HCEC 1CT (cell line): ENCODE measurements around the gene DDX5.
"Not testable (repeated sequence)": the region's sequence is repeated elsewhere in the genome, so short reads cannot be mapped to it uniquely, and the experiment has no call there.

ENCODE experiments used
- DNase-seq: peaks from one replicate; pipeline ENCODE4 v3.0.0-alpha.2; 2017

The DDX5 gene

DNA sequence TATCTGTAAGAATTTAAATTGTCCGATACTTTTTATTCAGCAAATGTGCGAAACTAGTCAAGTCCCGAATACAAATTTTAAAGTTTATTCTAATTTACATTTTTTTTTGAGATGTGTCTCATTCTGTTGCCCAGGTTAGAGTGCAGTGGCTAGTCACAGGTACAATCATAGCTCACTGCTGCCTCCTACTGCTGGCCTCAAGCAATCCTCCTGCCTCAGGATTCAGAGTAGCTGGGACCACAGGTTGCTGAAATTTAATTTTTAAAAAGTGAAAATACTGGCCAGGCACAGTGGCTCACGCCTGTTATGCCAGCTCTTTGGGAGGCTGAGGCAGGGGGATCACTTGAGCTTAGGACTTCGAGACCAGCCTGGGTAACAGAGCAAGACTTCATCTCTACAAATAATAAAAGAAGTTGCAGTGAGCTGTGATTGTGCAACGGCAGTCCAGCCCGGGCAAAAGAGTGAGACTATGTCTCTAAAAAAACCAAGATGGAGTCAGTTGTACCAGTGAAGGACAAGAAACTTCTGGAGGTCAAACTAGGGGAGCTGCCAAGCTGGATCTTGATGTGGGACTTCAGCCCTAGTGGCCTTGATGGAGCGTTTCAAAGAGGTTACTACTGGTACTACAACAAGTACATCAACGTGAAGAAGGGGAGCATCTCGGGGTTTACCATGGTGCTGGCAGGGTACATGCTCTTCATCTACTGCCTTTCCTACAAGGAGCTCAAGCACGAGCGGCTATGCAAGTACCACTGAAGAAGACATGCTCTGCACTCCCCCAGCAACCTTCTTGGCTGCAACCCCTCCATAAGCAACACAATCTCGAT, 14.8 kb downstream of the DDX5 start:
- peak; percentile 40 for DNase-seq

DNA sequence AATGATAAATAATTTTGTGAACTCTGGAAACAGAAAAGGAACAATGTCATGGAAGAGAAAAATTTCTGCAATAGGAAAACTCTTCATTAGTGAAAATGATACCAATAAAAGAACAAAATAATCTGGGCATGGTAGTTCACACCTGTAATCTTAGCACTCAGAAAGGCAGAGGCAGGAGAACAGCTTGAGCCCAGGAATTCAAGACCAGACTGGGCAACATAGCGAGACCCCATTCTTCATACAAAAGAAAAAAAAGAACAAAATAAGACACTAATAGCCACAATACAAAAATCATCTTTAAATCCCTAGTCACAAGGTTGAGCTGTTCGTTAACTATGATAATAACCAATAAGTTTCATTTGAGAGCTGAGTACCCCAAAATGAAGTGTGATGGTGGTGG, 17.8 kb downstream of the DDX5 start:
- DNase-seq, result no peak

- DNase-seq, result no peak
Observed at GRCh38 chr17:64484380-64484779, 21.7 kb downstream of the DDX5 start.

DNA sequence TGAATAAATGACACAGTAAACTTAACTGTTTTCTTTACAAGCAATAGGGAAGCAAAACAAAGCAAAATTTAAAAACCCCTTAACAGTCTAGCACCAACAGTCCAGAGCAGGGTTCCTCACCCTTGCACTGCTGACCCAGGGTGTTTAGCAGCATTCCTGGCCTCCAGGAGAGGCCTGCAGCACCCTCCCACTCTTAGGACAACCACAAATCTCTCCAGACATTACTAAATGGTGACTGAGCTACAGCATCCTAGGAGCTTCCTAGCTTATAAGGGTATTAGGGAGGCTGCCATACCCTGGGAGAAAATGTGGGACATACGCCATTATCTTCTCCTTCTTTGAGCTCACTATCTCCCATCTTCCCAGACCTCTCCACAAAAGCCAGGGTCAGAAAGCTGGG, 25.1 kb downstream of the DDX5 start:
- DNase-seq, result no peak

GRCh38 chr17:64477849-64478248, 28.2 kb downstream of the DDX5 start:
- DNase-seq, result no peak

DNA sequence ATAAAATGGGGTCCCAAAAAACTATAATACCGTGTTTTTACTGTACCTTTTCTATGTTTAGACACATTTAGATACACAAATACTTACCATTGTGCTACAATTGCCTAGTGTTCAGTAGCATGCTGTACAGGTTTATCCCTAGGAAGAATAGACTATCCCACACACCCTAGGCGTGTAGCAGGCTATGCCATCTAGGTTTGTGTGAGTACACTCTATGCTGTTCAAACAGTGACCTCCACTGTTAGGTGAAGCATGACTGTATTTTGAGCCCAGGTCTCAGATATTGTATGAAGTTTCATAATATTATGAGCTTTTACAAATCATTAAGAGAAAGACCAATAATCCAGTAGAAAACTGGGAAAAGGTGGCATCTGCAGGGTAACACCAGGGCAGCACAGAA, 33.5 kb downstream of the DDX5 start:
- no peak for DNase-seq

- no peak for DNase-seq
Observed at GRCh38 chr17:64471440-64471839, 34.6 kb downstream of the DDX5 start.

DNA sequence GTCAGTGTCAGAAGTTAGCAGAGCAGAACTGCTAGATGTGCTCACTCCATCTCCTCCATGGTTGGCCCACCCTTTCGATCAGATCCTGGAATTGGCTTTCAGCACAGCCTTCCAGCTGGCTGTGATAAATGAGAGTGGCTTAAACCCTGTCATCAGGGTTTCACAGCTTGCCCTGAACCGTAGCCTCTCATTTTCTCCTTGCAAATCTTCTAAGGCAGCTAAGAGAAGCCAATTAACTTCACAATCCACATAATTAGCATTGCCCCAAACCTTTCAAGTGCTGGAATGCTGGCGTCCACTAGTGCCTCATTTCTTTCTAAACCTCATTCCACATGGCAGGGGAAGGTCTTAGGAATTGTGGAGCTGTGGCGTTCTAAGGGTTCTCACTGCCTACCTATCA, 35.5 kb downstream of the DDX5 start:
- DNase-seq, result no peak

GRCh38 chr17:64466834-64467233, 39.3 kb downstream of the DDX5 start:
- not testable (repeated sequence) for DNase-seq

- DNase-seq, result no peak
Observed at GRCh38 chr17:64466019-64466735, 39.9 kb downstream of the DDX5 start.

GRCh38 chr17:64461788-64462187, 44.3 kb downstream of the DDX5 start:
- no peak for DNase-seq

GRCh38 chr17:64460955-64461354, 45.1 kb downstream of the DDX5 start:
- no peak for DNase-seq

- DNase-seq, result not testable (repeated sequence)
Observed at GRCh38 chr17:64459818-64460217, 46.3 kb downstream of the DDX5 start.

DNA sequence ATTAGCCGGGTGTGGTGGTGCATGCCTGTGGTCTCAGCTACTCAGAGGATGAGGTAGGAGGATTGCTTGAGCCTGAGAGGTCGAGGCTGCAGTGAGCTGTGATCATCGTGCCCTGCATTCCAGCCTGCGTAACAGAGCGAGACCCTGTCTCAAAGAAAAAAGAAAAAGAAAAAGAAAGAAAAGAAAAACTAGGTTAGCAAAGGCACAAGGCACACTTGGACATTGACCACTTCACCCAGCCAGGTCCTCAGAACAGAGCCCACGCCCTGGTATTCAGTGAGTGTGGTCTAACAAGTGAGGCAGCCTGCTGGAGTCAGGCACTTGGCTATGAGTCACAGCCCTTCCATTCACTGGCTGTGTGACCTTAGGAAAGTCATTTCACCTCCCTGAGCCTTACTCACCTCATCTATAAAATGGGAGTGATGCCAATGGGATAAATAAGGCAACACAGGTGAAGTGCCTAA, 46.8 kb downstream of the DDX5 start:
- DNase-seq, result peak; percentile 60

GRCh38 chr17:64458756-64459155, 47.3 kb downstream of the DDX5 start:
- DNase-seq, result no peak

DNA sequence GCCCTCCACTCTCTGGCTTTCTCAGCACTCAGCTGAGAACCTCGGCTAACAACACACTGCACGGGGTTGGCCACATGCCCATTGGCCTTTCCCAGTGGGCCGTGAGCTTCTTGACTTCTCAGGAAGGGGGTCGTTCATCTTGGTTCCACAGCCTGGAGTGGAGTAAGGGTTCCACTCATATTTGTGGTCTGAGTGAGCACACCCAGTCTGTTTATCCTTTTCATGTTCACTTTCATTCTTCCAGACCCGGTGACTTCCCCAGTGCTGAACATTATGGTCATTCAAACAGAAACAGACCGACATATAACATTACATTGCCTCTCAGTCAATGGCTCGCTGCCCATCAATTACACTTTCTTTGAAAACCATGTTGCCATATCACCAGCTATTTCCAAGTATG, 48.9 kb downstream of the DDX5 start:
- DNase-seq, result no peak

DNA sequence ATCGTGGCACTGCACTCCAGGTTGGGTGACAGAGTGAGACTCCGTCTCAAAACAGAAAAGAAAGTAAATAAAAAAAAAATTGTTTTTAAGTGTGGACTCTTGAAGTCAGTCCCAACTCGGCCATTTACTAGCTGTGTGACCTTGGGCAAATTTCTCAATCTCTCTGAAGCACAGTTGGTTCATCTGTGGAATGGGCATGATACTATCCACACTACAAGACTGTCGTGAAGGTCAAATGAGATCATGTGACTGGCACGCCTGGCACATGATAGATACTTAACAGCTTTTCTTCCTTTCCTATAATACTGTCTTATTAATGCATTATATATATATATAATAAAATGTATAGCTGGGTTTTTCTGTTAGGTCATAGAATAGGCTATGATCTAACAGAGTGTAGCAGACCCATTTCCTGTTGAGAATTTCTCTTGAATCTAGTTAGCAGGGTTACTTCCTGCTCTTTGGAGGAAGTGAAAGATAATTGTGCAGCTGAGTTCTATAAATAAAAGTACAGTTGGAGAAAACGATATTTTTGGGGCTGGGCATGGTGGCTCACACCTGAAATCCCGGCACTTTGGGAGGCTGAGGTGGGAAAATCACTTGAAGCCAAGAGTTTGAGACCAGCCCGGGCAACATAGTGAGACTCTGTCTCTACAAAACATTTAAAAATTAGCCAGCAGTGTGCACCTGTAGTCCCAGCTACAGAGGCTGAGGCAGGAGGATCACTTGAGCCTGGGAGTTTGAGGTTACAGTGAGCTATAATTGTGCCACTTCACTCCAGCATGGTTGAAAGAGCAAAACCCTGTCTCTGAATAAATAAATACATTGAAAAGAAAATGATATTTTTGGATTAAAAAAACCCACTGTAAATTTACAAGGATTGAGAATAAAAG, 49.9 kb downstream of the DDX5 start:
- no peak for DNase-seq

DNA sequence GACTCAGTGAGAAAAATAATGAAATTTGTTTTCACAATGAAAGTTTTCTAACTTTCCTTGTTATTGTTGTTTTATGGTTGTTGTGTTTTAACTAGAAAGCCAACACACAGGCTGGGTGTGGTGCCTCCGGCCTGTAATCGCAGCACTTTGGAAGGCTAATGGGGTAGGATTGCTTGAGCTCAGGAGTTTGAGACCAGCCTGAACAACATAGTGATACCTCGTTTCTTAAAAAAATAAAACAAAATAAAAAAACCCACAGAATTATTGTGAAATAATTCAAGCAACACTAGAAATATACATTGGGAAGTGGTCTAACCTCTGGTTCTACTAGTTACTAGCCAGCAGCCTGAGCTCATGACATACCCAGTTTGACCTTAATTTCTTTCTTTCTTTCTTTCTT, 56.5 kb downstream of the DDX5 start:
- no peak for DNase-seq

- peak; percentile 90 for DNase-seq
Observed at GRCh38 chr17:64448665-64449512, 57.2 kb downstream of the DDX5 start, which contains the start of gene MILR1. Gene MILR1 (plus strand): TSS chr17:64449115. CDS start chr17:64449169, 54 bp downstream.
